Measurements from ENCODE around the gene SMAD3.

- no peak for TF ChIP-seq CTCF (IDR thresholded peaks at IDR 0.05)
- TF ChIP-seq POLR2AphosphoS5 (IDR thresholded peaks at IDR 0.05) = no peak
- TF ChIP-seq POLR2A (IDR thresholded peaks at IDR 0.05; ENCODE audit: low read depth) = no peak
- TF ChIP-seq EP300 (IDR thresholded peaks at IDR 0.05) = no peak
Measured at GRCh38 chr15:67093504-67093862, 28.1 kb downstream of the SMAD3 start.

Measured in esophagus muscularis mucosa (tissue), 4 donors.